HG03432 (cell line): ENCODE data around the gene ZFPM1.
"Not testable (repeated sequence)": the region's sequence is repeated elsewhere in the genome, so short reads cannot be mapped to it uniquely, and the experiment has no call there.

Experiments used
- ATAC-seq: cut with Tn5 transposase; IDR thresholded peaks from one replicate; pipeline ENCODE4 v1.9.1; 2021; ENCODE audit warnings: mild to moderate bottlenecking, moderate library complexity; ENCODE audit not compliant: unreplicated experiment

ZFPM1 gene

GRCh38 chr16:88511060-88511459, 58.0 kb downstream of the ZFPM1 start:
- no peak for ATAC-seq

- ATAC-seq, result no peak
Measured at GRCh38 chr16:88511906-88512305, 58.8 kb downstream of the ZFPM1 start.

GRCh38 chr16:88512728-88513696, 59.9 kb downstream of the ZFPM1 start:
- no peak for ATAC-seq

- ATAC-seq, result no peak
Measured at GRCh38 chr16:88514070-88514469, 61.0 kb downstream of the ZFPM1 start.

GRCh38 chr16:88514526-88515232, 61.6 kb downstream of the ZFPM1 start:
- no peak for ATAC-seq

- no peak for ATAC-seq
Measured at GRCh38 chr16:88515371-88515770, 62.3 kb downstream of the ZFPM1 start.

GRCh38 chr16:88515925-88516594, 63.0 kb downstream of the ZFPM1 start:
- no peak for ATAC-seq

GRCh38 chr16:88516601-88517061, 63.6 kb downstream of the ZFPM1 start:
- no peak for ATAC-seq

- ATAC-seq, result not testable (repeated sequence)
Measured at GRCh38 chr16:88517208-88517774, 64.2 kb downstream of the ZFPM1 start.

- not testable (repeated sequence) for ATAC-seq
Measured at GRCh38 chr16:88518411-88519111, 65.5 kb downstream of the ZFPM1 start.

GRCh38 chr16:88519240-88519639, 66.2 kb downstream of the ZFPM1 start:
- no peak for ATAC-seq

GRCh38 chr16:88519938-88520653, 67.0 kb downstream of the ZFPM1 start:
- no peak for ATAC-seq

- ATAC-seq, result no peak
Measured at GRCh38 chr16:88521674-88522073, 68.6 kb downstream of the ZFPM1 start.

- no peak for ATAC-seq
Measured at GRCh38 chr16:88522276-88522949, 69.3 kb downstream of the ZFPM1 start.

- no peak for ATAC-seq
Measured at GRCh38 chr16:88523309-88524161, 70.5 kb downstream of the ZFPM1 start.

- ATAC-seq, result no peak
Measured at GRCh38 chr16:88524274-88524972, 71.3 kb downstream of the ZFPM1 start.

- no peak for ATAC-seq
Measured at GRCh38 chr16:88524973-88525662, 72.0 kb downstream of the ZFPM1 start.
